ENCODE data around the gene PPM1E.
"Not testable (repeated sequence)": the region's sequence is repeated elsewhere in the genome, so short reads cannot be mapped to it uniquely, and the experiment has no call there.

The PPM1E gene

DNA sequence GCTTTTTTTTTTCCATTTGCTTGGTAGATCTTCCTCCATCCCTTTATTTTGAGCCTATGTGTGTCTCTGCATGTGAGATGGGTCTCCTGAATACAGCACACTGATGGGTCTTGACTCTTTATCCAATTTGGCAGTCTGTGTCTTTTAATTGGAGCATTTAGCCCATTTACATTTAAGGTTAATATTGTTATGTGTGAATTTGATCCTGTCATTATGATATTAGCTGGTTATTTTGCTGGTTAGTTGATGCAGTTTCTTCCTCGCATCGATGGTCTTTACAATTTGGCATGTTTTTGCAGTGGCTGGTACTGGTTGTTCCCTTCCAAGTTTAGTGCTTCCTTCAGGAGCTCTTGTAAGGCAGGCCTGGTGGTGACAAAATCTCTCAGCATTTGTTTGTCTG, 94.5 kb downstream of the PPM1E start:
- DNase-seq, result not testable (repeated sequence)

DNA sequence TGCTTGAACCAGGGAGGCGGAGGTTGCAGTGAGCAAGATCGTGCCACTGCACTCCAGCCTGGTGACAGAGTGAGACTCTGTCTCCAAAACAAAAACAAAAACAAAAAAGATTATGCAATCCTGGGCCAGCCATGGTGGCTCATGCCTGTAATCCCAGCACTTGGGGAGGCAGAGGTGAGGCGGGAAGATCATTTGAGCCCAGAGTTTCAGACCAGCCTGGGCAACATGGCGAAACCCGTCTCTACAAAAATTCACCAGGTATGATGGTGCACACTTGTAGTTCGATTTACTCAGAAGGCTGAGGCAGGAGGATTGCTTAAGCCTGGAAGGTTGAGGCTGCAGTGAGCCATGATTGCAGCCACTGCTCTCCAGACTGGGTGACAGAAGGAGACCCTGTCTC, 109.6 kb downstream of the PPM1E start:
- DNase-seq, result no peak

- DNase-seq, result no peak
These were observed 115.1 kb downstream of the PPM1E start for GRCh38 chr17:58870747-58871146.

- no peak for DNase-seq
These were observed 118.3 kb downstream of the PPM1E start for GRCh38 chr17:58873926-58874325.

DNA sequence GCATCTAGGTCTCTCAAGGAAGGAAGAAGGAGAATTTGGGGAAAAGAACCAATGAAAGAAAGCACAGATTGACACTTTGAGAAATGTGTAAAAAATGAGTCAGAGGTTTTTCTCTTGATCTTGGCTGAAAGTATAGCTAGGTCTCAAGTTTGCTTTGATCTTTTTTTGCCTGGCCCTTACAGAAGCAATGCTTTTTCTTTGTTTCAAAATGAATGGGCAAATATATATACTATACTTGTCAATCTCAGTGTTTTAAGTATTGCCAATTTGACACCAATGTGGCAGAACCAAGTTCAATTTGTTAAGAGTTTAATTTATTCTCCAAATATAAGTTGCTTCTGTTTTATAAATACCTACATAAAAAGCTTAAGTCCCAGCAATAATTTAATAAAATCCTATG, 119.6 kb downstream of the PPM1E start:
- no peak for DNase-seq

- DNase-seq, result no peak
These were observed 128.5 kb downstream of the PPM1E start for GRCh38 chr17:58884161-58884560.

DNA sequence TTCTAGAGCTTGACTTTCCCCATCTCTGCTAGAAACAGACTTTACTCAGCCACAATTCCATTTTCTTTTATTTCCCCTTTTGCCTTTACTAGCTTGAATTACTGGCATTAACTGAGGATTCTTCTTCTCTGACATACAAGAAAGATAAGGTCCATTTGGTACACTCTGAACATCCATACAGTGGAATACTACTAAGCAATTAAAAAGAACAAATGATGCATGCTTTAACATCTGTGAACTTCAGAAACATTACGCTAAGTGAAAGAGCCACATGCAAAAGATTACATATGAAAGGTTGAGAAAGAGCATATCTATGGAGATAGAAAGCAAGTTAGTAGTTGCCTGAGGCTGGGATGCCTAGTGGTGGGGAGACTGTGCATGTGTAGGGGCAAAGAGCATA, 130.9 kb downstream of the PPM1E start:
- DNase-seq, result no peak

DNA sequence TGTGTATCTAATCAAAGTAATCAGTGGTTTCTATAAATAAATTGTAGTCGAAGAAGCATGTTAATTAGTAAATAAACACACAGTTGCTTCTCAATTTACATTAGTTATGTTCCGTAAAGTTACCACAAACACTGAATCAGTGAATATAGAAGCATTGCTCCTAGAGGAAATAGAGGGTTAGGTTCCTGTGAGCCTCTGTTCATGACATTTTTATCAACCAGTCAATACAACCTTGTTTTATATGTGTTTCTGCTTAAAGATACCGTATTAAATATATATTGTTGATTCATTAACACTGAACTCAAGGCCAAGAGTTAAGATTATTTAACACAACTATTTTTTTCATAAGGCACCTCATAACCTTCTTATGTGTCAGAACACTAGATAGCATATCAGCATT, 134.3 kb downstream of the PPM1E start:
- DNase-seq, result no peak

- DNase-seq, result no peak
These were observed 143.5 kb downstream of the PPM1E start for GRCh38 chr17:58899191-58899590.

DNA sequence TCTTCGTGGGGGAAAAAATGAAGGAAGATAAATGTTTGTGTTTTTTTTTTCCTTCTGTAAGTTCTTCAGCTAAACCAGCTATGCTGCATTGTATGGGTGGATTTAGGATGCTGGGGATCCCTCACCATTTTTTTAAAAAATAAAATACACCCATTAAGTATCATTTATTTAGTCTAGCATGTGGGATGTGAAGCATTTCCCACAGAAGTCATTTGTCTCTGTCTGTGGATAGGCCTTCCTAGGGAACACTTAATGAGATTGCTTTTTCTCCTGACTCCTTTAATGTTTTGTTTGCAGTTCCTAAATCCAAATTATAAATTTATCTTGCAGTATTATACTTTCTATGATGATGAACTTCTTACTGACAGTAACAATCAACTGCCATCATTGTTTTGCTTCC, 146.7 kb downstream of the PPM1E start:
- no peak for DNase-seq

DNA sequence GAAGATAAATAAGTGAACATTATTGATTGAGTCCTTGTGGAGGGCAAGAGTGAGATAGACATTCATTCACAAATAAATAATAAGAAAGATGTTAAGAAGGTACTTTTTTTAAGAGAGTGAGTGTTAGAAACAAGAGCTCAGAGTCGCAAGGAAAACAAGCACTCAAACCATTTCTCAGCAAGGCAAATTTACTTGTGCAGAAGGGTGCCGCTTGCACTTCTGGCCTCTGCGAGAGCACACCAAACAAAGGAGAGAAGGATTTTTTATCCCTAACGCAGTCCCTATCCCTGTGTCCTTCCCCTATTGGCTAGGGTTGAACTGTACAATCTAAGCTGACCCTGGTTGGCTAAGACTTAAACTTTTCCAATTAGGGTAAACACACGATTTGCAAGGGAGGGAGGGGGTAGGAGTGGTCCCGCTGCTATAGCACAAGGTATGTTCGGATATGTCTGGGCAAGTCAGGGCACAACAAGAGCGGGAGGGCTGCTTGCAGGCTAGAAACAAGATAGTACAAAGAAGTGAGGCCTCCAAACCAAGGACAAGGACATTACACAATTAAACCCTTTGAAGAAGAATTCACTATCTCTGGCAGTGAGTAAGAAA, 156.2 kb downstream of the PPM1E start:
- DNase-seq, result no peak

- no peak for DNase-seq
These were observed 157.9 kb downstream of the PPM1E start for GRCh38 chr17:58913552-58913951.

DNA sequence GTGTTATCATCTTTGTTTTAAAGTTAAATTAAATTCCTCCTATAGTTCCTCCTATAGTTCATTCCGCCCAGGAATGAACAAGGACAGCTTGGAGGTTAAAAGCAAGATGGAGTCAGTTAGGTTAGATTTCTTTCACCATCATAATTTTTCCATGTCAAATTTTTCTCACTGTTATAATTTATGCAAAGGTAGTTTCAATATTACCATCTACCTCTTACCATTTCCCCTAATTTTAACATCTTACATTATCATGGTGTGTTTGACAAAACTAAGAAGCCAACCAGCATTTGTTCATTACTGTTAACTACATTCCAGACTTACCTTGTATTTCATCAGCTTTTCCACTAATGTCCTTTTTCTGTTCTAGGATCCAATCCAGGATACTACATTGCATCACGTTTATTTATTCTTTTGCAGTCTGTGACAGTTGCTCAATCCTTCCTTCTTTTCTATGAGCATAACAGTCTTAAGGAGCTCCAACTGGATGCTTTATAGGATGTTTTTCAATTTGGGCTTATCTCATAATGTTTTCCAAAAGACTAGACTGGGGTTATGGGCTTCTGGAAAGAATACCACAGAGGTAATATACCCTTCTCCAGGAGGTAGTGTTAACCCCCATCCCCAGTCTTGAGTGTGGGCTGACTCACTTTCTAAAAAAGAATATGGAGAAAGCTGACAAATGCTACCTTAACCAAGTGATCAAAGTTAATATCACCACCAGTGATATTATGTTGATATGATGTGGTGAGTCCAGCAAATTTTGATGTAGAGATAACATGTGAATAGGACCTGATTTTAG, 158.5 kb downstream of the PPM1E start:
- DNase-seq, result peak; percentile 48

DNA sequence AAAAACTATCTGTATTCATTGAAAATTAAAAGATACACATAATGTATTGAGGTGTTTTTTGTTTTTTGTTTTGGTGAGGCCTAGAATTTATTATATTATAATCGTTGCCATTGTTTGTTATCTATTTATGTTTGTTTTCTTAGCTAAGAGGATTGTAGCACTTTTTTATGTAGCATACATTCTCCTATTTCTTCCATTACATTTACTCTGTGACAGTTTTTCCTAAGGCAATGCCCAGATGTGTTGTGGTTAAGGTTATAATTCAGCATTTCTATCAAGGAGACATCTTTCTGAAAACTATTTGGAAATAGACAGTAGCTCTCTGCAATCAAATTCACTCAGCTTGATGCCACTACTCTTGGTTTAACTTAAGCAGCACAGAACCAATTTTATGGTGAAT, 161.6 kb downstream of the PPM1E start:
- DNase-seq, result no peak

- no peak for DNase-seq
These were observed 162.4 kb downstream of the PPM1E start for GRCh38 chr17:58918072-58918471.

DNA sequence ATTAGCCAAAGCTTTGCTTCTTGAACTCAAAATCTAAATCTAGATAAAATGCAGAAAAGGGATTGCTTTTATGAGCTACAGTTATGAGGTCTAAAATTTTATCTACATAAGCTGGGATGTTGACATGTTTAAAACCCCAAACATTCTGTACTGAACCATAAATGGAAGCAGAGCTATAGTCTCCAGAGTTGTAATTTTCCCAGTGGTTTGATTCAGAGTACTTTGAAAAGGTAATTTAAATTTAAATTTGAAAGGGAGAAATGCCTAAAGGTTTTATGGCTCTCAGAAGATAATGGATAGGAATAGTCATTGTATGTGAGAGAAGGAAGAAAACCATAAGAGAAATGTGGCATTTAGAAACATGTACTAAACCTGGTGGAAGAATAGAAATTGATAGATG, 163.2 kb downstream of the PPM1E start:
- no peak for DNase-seq

DNA sequence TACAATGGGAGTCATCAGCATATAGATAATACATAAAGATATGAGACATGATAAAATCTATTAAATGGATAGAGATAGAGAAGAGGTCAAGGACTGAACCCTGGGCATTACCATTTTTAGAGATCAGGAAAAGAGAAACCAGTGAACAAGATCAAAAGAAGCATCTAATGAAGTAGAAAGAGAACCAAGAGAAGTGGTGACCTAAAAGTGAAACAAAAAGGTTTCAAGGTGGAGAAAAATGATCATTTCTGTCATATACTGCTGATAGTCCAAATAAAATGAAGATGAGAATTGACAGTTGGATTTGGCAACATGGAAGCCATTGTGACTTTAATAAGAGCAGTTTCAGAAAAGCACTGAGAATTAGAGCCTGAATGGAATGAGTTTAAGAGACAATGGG, 165.1 kb downstream of the PPM1E start:
- DNase-seq, result no peak

DNA sequence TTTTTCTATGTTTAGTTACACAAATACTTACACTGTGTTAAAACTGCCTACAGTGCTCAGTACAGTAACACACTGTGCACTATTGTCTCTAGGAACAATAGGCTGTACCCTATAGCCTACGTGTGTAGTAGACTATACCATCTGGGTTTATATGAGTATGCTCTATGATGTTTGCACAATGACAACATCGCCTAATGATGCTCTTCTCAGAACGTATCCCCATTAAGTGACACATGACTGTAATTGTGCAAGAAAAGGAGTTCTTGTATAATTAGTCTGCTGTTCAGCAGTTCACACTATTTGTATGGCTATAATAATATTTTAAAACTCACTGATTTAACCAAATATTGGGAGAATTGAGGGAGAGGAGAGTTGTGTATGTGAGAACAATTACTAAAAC, 177.3 kb downstream of the PPM1E start:
- no peak for DNase-seq

- DNase-seq, result no peak
These were observed 180.6 kb downstream of the PPM1E start for GRCh38 chr17:58936295-58936694.

GRCh38 chr17:58944166-58944565, 188.5 kb downstream of the PPM1E start:
- DNase-seq, result no peak

DNA sequence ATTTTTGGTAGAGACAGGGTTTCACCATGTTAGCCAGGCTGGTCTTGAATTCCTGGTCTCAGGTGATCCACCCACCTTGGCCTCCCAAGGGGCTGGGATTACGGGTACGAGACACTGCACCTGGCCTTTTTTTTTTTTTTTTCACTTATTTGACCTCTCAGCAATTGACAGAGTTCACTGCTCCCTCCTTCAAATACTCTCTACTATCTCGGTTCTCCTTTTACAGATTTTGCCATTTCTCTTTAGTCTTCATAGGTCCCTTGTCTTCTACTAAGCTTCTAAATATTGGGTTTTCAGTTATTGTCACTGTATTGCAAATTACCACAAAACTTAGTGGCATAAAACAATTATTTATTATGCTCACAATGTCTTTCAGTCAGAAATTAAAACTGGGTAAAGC, 191.8 kb downstream of the PPM1E start:
- DNase-seq, result no peak

- no peak for DNase-seq
These were observed 192.2 kb downstream of the PPM1E start for GRCh38 chr17:58947824-58948223.

DNA sequence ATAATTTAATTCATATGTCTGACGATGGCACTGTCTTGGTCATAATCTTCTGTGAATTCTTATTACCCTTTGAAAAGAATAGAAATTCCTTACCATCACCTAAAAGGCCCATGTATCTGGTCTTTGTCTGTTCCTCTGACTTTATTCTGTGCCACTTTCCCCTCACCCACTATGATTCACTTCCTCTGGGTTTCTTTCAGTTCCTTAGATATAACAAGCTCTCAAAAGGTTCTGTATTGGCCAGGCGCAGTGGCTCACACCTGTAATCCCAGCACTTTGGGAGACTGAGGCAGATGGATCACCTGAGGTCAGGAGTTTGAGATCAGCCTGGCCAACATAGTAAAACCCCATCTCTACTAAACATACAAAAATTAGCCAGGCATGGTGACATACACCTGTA, 198.7 kb downstream of the PPM1E start:
- not testable (repeated sequence) for DNase-seq

DNA sequence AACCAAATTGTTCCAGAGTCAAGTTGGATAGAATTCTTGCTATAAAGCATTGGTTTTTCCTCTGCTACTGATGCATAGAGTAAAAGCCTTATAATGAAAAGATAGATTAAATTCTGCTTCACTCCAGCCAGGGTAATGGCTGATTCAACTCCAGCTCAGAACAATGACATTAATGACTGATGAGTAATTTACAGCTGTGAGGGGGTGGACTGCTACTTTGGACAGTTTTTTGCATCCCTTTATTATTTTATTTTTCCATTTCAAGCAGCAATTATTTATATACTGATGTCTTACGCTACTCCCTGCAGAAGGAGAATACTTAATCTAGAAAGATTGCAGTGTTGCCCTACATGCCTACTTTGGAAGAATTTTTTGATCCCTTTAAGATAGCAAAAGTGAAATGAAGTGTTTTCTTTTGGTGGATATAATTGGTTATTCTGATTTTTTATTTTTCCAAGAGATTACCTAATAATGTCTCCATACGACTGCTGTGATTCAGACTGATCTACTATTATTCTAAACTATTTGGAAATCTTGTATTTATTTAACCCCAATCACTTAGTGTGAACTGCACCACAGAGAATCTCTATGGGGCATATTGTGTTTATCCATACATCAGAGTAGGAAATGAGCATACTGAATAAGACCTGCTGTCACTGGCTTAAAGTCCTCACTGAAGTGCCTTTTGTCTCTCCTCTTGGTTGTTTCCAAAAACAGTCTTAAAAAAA, 201.5 kb downstream of the PPM1E start:
- DNase-seq, result peak; percentile 31

All from fibroblast of skin of right quadriceps (primary cell).